Neutrophil (primary cell): Measurements from ENCODE around the gene ZIC1.

Experiments
- H3K27ac ChIP-seq: fragments of 200-600 bp; sonication (generic); 2 replicates; pipeline ENCODE4 v1.5.1; 2016; ENCODE audit warnings: mild to moderate bottlenecking, moderate library complexity
- H3K27me3 ChIP-seq: fragments of 200-600 bp; sonication (generic); 2 replicates; pipeline ENCODE4 v1.6.0; 2016; ENCODE audit warnings: mild to moderate bottlenecking
- H3K36me3 ChIP-seq: fragments of 200-600 bp; sonication (generic); 2 replicates; pipeline ENCODE4 v1.5.1; 2017
- H3K4me1 ChIP-seq, 2 experiments: fragments of 200-600 bp in 1 of 2; sonication (generic) in 1 of 2; 1 replicate in 1 of 2; 2 replicates in 1 of 2; pipeline versions ENCODE4 v1.5.1 to v1.6.1; 2013 to 2016; ENCODE audit warnings: low read depth in 1 of 2, low read length in 1 of 2, mild to moderate bottlenecking in 1 of 2, moderate library complexity in 1 of 2; ENCODE audit not compliant: control insufficient read depth in 1 of 2, insufficient read depth in 1 of 2
- H3K4me3 ChIP-seq, 2 experiments: fragments of 200-600 bp in 1 of 2; sonication (generic) in 1 of 2; 1 replicate in 1 of 2; 2 replicates in 1 of 2; pipeline ENCODE4 v1.5.1; 2013 to 2016; ENCODE audit warnings: low read depth in 1 of 2, low read length in 1 of 2, mild to moderate bottlenecking in 1 of 2, moderate library complexity in 1 of 2
- H3K9me3 ChIP-seq: fragments of 200-600 bp; sonication (generic); 2 replicates; pipeline ENCODE4 v1.5.1; 2016
- TF ChIP-seq, protein P1 (sequence below): fragments of 200-600 bp; sonication (generic); IDR thresholded peaks from 2 replicates; pipeline ENCODE4 v1.5.1; 2016; ENCODE audit warnings: antibody characterized with exemption

Gene ZIC1

DNA sequence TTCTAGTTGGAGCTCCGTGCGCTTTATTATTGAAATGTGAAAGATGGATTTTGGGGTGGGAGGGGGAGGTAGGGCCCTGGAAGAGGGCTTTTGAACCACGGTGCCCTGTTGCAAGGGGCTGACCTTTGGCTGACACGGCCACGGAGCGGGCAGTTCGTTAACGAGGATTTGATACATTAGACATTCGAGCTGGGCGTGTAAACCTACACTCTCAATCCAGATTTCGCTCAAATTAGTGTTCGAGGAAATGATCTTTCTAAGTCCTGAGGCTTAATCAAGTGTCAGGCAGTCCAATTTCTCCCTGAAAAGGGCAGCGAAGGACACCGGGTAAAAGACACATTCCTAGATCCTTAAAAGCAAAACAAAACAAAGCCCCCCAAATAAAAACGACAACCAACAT is 13.0 kb downstream of the ZIC1 start:
- peaks cover 100% of the 10 kb centered on the region for H3K27me3 ChIP-seq

DNA sequence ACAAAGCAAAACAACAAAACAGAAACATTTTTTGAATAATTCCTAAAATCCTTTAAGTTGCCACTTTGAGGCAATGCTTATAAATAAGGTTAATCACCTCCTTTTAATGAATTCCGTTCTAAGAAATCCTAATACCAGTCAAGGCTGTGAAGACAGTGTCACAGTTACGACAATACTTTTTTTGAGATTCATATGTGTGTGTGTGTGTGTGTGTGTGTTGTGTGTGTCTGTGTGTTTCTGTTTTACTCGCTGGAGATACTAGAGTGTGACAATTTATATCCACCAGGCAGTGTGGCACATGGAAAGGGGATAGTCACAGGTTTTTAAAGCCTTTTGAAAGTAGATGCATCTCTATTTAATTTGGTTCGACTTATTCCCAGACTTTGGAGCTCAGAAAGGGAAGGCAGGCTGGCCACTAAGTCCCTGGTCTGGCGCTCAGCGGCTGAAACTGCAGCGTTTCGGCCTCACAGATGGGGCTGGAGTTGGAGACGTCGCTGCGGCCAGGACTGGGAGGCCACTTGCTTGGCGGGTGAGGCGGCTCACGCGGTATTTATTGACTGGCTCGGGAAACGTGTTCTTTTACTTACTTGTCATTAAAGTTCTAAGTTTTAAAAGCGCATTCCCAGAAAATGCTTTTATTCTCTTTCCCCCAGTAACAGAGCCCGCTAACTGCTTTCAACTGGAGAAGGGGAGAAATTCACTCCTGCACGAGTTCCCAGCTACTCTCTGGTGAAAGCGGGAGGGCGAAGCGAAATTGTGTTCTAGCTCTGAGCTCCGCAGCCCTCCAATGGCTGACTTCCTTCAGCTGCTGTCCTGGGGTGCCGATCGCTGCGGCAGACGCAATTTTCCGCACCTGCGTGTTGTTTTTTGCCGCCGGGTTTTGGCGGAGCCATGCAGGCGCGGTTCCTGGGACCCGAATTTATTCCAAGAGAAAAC is 13.7 kb downstream of the ZIC1 start:
- peaks cover 99% of the 10 kb centered on the region for H3K27me3 ChIP-seq

More for the DNA sequence above, 13.0 kb downstream of the ZIC1 start:
- TF ChIP-seq, protein P1, sequence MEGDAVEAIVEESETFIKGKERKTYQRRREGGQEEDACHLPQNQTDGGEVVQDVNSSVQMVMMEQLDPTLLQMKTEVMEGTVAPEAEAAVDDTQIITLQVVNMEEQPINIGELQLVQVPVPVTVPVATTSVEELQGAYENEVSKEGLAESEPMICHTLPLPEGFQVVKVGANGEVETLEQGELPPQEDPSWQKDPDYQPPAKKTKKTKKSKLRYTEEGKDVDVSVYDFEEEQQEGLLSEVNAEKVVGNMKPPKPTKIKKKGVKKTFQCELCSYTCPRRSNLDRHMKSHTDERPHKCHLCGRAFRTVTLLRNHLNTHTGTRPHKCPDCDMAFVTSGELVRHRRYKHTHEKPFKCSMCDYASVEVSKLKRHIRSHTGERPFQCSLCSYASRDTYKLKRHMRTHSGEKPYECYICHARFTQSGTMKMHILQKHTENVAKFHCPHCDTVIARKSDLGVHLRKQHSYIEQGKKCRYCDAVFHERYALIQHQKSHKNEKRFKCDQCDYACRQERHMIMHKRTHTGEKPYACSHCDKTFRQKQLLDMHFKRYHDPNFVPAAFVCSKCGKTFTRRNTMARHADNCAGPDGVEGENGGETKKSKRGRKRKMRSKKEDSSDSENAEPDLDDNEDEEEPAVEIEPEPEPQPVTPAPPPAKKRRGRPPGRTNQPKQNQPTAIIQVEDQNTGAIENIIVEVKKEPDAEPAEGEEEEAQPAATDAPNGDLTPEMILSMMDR, result no peak
- Histone ChIP-seq H3K4me1 (no peaks in the 10 kb centered on the region), H3K9me3 (peaks cover 6% of the 10 kb centered on the region), H3K27ac (no peak overlapping the region), H3K4me3 (no peak overlapping the region), H3K36me3 (no peaks in the 10 kb centered on the region)

GRCh38 chr3:147423537-147423797 is 14.3 kb downstream of the ZIC1 start:
- H3K27ac ChIP-seq, result no peak overlapping the region
- TF ChIP-seq, protein P1, result no peak
- no peaks in the 10 kb centered on the region for H3K36me3 ChIP-seq
- no peaks in the 10 kb centered on the region for H3K4me1 ChIP-seq
- H3K27me3 ChIP-seq, result peaks cover 99% of the 10 kb centered on the region
- peaks cover 6% of the 10 kb centered on the region for H3K9me3 ChIP-seq
- H3K4me3 ChIP-seq, result no peak overlapping the region

More for the DNA sequence above, 13.7 kb downstream of the ZIC1 start:
- TF ChIP-seq, protein P1, result no peak
- H3K4me3 ChIP-seq, result no peak overlapping the region
- H3K9me3 ChIP-seq, result peaks cover 6% of the 10 kb centered on the region
- no peaks in the 10 kb centered on the region for H3K4me1 ChIP-seq
- H3K36me3 ChIP-seq, result no peaks in the 10 kb centered on the region
- no peak overlapping the region for H3K27ac ChIP-seq

DNA sequence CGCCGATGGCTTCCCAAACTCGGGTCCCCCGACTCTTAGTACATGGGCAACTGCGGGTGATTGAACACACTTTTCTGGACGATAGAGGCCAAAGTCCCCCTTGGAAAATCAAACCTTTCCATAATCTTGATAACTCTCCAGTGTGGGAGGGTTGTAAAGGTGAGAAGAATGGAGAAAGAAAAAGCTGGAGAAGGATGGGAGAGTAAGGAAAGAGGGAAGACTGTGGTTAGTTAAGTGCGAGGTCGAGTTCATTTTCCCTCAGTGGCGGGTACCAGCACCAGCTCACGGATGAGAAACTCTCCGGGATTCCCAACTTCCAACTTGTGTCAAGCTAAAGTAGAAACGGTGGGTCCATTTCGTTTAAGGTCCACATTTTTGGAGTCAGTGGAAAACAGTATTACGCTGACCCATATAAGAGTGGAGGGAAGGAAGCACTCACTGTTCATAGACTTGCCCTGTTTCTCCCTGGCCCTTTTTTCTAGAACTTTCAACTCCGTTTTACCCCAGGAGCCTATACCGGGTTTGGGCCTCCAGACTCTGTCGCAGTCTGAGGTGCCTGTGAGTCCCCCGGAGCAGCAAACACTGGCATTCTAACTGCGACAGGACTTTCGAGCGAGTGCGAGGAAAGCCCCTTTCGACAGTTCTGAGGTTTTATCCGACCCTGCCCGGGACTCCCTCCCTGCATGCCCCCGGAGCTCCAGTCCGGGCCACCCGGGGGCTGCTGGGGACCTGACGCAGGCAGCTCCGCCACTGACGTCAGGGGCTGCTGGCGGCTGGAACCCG is 14.8 kb downstream of the ZIC1 start:
- H3K27ac ChIP-seq, result no peak overlapping the region
- H3K27me3 ChIP-seq, result peaks cover 97% of the 10 kb centered on the region

GRCh38 chr3:147424581-147425387 is 15.6 kb downstream of the ZIC1 start:
- H3K4me1 ChIP-seq, result no peaks in the 10 kb centered on the region
- no peak overlapping the region for H3K4me3 ChIP-seq
- peaks cover 89% of the 10 kb centered on the region for H3K27me3 ChIP-seq
- H3K27ac ChIP-seq, result no peak overlapping the region
- TF ChIP-seq, protein P1, result no peak
- no peaks in the 10 kb centered on the region for H3K36me3 ChIP-seq
- H3K9me3 ChIP-seq, result no peaks in the 10 kb centered on the region

More for the DNA sequence above, 14.8 kb downstream of the ZIC1 start:
- no peaks in the 10 kb centered on the region for H3K36me3 ChIP-seq
- no peak overlapping the region for H3K4me3 ChIP-seq
- TF ChIP-seq, protein P1, result no peak
- no peaks in the 10 kb centered on the region for H3K4me1 ChIP-seq
- peaks cover 4% of the 10 kb centered on the region for H3K9me3 ChIP-seq
